CD4-positive, alpha-beta memory T cell (primary cell): ENCODE results near the gene CELSR1. TPM values are rescaled to one million over a fixed set of nuclear protein-coding genes. Genes with fewer than 3 reads are reported as not detected.
A peak's percentile ranks its signal among the peaks of the same experiment; 100 is the strongest.
"Not testable (repeated sequence)": the region's sequence is repeated elsewhere in the genome, so short reads cannot be mapped to it uniquely, and the experiment has no call there.

Experiments
- CTCF ChIA-PET: fragments of 350-600 bp; sonication (Branson Sonifier 250); formaldehyde crosslinking; loops from one replicate; lab custom pipeline; 2021; ENCODE audit warnings: inconsistent platforms; ENCODE audit not compliant: partially characterized antibody; lab: Charles Lee
- POLR2A ChIA-PET: fragments of 350-600 bp; sonication (Branson Sonifier 250); formaldehyde crosslinking; loops from one replicate; lab custom pipeline; 2021; ENCODE audit not compliant: partially characterized antibody; lab: Charles Lee
- DNase-seq, 5 donors: peaks; one replicate each; pipeline versions ENCODE4 v3.0.0 to v3.0.0-alpha.2; 2020 to 2022; ENCODE audit warnings: mixed read lengths in 1 of 5
- H3K27ac ChIP-seq: one replicate; pipeline ENCODE4 v1.7.0; 2013; ENCODE audit warnings: low read depth, low read length
- H3K27me3 ChIP-seq: 2 replicates; pipeline ENCODE4 v1.7.0; 2013; ENCODE audit warnings: mild to moderate bottlenecking, low read length, moderate library complexity; ENCODE audit not compliant: insufficient read depth
- H3K36me3 ChIP-seq: 2 replicates; pipeline ENCODE4 v1.7.0; 2013; ENCODE audit warnings: mild to moderate bottlenecking, low read length, moderate library complexity; ENCODE audit not compliant: insufficient read depth
- H3K4me1 ChIP-seq: 2 replicates; pipeline ENCODE4 v1.7.0; 2013; ENCODE audit warnings: mild to moderate bottlenecking, low read length, moderate library complexity; ENCODE audit not compliant: insufficient read depth
- H3K4me3 ChIP-seq, 2 donors: one replicate each; pipeline ENCODE4 v1.7.0; 2013; ENCODE audit warnings: low read length in 2 of 2, mild to moderate bottlenecking in 1 of 2
- H3K9me3 ChIP-seq, 2 donors: one replicate each; pipeline ENCODE4 v1.7.0; 2013; ENCODE audit warnings: low read length in 2 of 2, control low read depth in 1 of 2; ENCODE audit not compliant: control insufficient read depth in 1 of 2
- H3K27ac Mint-ChIP-seq, 7 donors: one replicate each; pipeline ENCODE4 v1.8.0; 2020 to 2021; ENCODE audit warnings: mixed read lengths in 7 of 7, mild to moderate bottlenecking in 6 of 7, inconsistent platforms in 3 of 7, moderate library complexity in 3 of 7
- H3K27me3 Mint-ChIP-seq, 2 donors: one replicate each; pipeline ENCODE4 v1.8.0; 2020 to 2021; ENCODE audit warnings: mixed read lengths in 2 of 2
- H3K36me3 Mint-ChIP-seq, 2 donors: one replicate each; pipeline ENCODE4 v1.8.0; 2020 to 2021; ENCODE audit warnings: mixed read lengths in 2 of 2, inconsistent platforms in 1 of 2, mild to moderate bottlenecking in 1 of 2
- H3K4me1 Mint-ChIP-seq, 4 donors: one replicate each; pipeline ENCODE4 v1.8.0; 2020 to 2021; ENCODE audit warnings: mixed read lengths in 4 of 4, mild to moderate bottlenecking in 1 of 4
- H3K4me3 Mint-ChIP-seq, 8 donors: one replicate each; pipeline ENCODE4 v1.8.0; 2020 to 2021; ENCODE audit warnings: mixed read lengths in 8 of 8, mild to moderate bottlenecking in 7 of 8, moderate library complexity in 6 of 8, inconsistent platforms in 3 of 8
- H3K9me3 Mint-ChIP-seq, 8 donors: one replicate each; pipeline ENCODE4 v1.8.0; 2020 to 2021; ENCODE audit warnings: mixed read lengths in 8 of 8, mild to moderate bottlenecking in 5 of 8, inconsistent platforms in 3 of 8, moderate library complexity in 1 of 8
- intact Hi-C: fragments of 100-400 bp; cut with micrococcal nuclease; formaldehyde crosslinking; loops from one replicate; pipeline ENCODE4 v1.15.1; 2023
- polyA plus RNA-seq, 2 donors: library from polyadenylated mRNA; unstranded; fragments of 300-500 nt; fragmentation: Illumina TruSeq; gene quantifications; one replicate each; pipeline ENCODE4 v1.2.3, GENCODE V29; 2021
- total RNA-seq, 2 experiments: library from RNA; stranded (reverse); gene quantifications; one replicate each; pipeline ENCODE4 v1.2.3, GENCODE V29; 2021

The CELSR1 gene
- total and polyA plus RNA-seq, 4 experiments from 2014 or later = 0.47 to 1.1 (median 0.81) TPM

DNA sequence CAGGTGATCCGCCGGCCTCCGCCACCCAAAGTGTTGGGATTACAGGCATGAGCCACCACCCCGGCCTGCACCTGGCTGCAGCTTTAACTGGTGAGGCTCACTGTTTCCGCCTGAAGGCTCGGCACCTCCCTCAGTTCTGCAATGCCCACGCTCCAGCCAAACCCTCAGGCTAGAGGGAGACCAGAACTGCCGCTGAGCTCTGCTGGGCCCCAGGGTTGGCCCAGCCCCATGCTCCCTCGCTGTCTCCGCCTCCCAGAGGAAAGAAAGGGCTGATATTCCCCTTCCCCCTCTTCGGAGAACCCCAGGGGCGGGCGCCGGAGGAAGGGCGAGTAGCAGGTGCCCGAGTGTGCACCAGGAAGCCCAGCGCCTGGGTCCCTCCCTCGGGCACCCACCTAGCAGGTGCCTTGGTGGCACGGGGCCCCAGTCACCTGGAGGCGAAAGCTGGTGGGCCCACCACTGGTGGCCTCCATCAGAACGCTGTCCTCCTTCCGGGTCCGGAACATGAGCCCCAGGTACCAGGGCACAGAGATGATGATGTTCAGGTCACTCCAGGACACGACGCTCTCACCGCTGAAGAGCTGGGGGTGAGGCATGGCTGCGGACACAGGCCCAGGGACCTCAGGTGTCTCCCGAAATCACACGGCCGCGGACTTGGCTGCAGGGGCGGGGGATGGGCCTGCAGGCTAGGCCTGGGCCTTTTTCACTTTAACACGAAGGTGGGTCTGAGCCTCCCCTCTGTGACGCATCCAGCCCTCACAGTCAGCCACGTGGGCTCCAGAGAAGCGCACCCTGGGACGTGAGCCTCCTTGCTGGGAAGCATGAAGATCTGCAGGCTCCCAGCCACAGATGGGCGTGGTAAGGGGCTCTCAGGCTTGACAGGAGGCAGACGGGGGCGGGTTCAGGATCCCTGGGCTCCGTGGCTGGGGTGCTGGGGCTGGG is 128.6 kb downstream of the CELSR1 start:
- H3K36me3 Mint-ChIP-seq = no peaks in the 10 kb centered on the region
- DNase-seq = no peak
- no peaks in the 10 kb centered on the region for H3K36me3 ChIP-seq
- no peaks in the 10 kb centered on the region for H3K9me3 ChIP-seq
- H3K27ac ChIP-seq = no peak overlapping the region
- H3K27ac Mint-ChIP-seq = no peak overlapping the region
- no peaks in the 10 kb centered on the region for H3K4me1 ChIP-seq
- ChIA-PET POLR2A (no interaction called here), CTCF (no interaction called here)
- intact Hi-C loops = no loop called here
- peaks cover 0 to 3% (median 1%) of the 10 kb centered on the region in 4 donors for H3K4me1 Mint-ChIP-seq
- no peak overlapping the region for H3K4me3 Mint-ChIP-seq
- no peak overlapping the region for H3K4me3 ChIP-seq
- H3K9me3 Mint-ChIP-seq = no peaks in the 10 kb centered on the region
- peaks cover 0 to 5% of the 10 kb centered on the region in 2 donors for H3K27me3 Mint-ChIP-seq
- H3K27me3 ChIP-seq = no peaks in the 10 kb centered on the region

DNA sequence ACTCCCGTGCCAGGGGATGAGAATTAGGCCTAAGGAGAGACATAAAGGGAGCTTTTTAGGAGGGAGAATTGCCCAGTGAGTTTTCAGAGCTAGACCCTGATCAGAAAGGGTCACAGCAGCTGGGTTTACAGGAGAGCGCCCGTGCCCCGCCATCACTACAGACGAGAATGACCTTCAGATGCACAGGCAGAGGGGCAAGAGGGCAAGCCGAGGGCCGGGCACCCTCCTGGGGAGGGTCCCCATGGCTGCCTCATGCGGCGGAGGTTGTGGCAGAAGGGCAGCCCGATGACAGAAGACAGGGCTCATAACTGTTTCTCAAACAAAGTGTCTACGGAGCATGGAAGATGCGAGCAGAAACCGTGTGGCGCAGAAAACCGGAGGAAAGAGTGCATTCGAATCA is 129.7 kb downstream of the CELSR1 start:
- intact Hi-C loops = no loop called here
- Histone ChIP-seq H3K4me1 (no peaks in the 10 kb centered on the region), H3K36me3 (no peaks in the 10 kb centered on the region), H3K27me3 (no peaks in the 10 kb centered on the region), H3K4me3 (no peak overlapping the region), H3K9me3 (no peaks in the 10 kb centered on the region), H3K27ac (no peak overlapping the region)
- Mint-ChIP-seq H3K27me3 (peaks cover 0 to 2% of the 10 kb centered on the region in 2 donors), H3K9me3 (no peaks in the 10 kb centered on the region), H3K27ac (no peak overlapping the region), H3K4me3 (no peak overlapping the region), H3K4me1 (peaks cover 1 to 3% (median 2%) of the 10 kb centered on the region in 4 donors), H3K36me3 (no peaks in the 10 kb centered on the region)
- CTCF ChIA-PET = no interaction called here
- DNase-seq = no peak
- POLR2A ChIA-PET = no interaction called here

GRCh38 chr22:46406791-46407190 is 130.6 kb downstream of the CELSR1 start:
- Histone ChIP-seq H3K4me3 (no peak overlapping the region), H3K9me3 (no peaks in the 10 kb centered on the region), H3K4me1 (no peaks in the 10 kb centered on the region), H3K27ac (no peak overlapping the region), H3K27me3 (no peaks in the 10 kb centered on the region), H3K36me3 (no peaks in the 10 kb centered on the region)
- ChIA-PET POLR2A (no interaction called here), CTCF (no interaction called here)
- Mint-ChIP-seq H3K9me3 (no peaks in the 10 kb centered on the region), H3K4me1 (peaks cover 1 to 6% (median 2%) of the 10 kb centered on the region in 4 donors), H3K4me3 (no peak overlapping the region), H3K27me3 (no peaks in the 10 kb centered on the region), H3K36me3 (no peaks in the 10 kb centered on the region), H3K27ac (no peak overlapping the region)
- DNase-seq = no peak
- intact Hi-C loops = no loop called here

DNA sequence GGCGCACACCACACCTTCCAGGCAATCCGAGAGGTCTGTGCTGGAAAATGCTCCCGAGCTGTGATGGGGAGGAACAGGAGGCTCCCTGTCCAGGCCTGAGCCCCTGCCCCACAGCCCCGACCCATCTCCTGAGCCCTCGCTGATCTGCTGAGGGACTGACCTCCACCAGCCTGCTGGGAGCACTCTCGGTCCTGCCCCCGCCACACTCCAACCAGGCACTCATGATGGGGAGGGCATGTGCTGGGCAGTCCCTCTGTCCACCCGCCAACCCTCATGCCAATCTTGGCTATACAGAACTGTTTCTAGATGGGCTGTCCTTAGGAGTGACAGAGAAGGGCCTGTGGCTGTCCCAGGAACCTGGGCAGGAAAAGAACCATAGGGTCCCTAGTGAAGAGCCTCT is 131.1 kb downstream of the CELSR1 start:
- Histone ChIP-seq H3K27ac (no peak overlapping the region), H3K4me1 (no peaks in the 10 kb centered on the region), H3K4me3 (no peak overlapping the region), H3K27me3 (no peaks in the 10 kb centered on the region), H3K9me3 (no peaks in the 10 kb centered on the region), H3K36me3 (no peaks in the 10 kb centered on the region)
- Mint-ChIP-seq H3K27ac (no peak overlapping the region), H3K9me3 (no peaks in the 10 kb centered on the region), H3K4me1 (peaks cover 1 to 6% (median 2%) of the 10 kb centered on the region in 4 donors), H3K4me3 (no peak overlapping the region), H3K27me3 (no peaks in the 10 kb centered on the region), H3K36me3 (no peaks in the 10 kb centered on the region)
- no peak for DNase-seq
- ChIA-PET POLR2A (no interaction called here), CTCF (no interaction called here)
- intact Hi-C loops = no loop called here

- intact Hi-C loops = no loop called here
- H3K27ac Mint-ChIP-seq = no peak overlapping the region
- Histone ChIP-seq H3K9me3 (no peaks in the 10 kb centered on the region), H3K27me3 (no peaks in the 10 kb centered on the region), H3K27ac (no peak overlapping the region), H3K4me1 (no peaks in the 10 kb centered on the region), H3K36me3 (no peaks in the 10 kb centered on the region), H3K4me3 (no peak overlapping the region)
- H3K9me3 Mint-ChIP-seq = no peaks in the 10 kb centered on the region
- H3K36me3 Mint-ChIP-seq = no peaks in the 10 kb centered on the region
- ChIA-PET CTCF (interaction anchor here (1.2 kb wide), 1 partner anchor 38 kb away, joined by 3 read pairs; no protein-coding TSS in a partner anchor), POLR2A (no interaction called here)
- peaks cover 1 to 6% (median 2%) of the 10 kb centered on the region in 4 donors for H3K4me1 Mint-ChIP-seq
- H3K27me3 Mint-ChIP-seq = no peaks in the 10 kb centered on the region
- no peak overlapping the region for H3K4me3 Mint-ChIP-seq
- no peak for DNase-seq
Measured at GRCh38 chr22:46405901-46406300, 131.5 kb downstream of the CELSR1 start.

DNA sequence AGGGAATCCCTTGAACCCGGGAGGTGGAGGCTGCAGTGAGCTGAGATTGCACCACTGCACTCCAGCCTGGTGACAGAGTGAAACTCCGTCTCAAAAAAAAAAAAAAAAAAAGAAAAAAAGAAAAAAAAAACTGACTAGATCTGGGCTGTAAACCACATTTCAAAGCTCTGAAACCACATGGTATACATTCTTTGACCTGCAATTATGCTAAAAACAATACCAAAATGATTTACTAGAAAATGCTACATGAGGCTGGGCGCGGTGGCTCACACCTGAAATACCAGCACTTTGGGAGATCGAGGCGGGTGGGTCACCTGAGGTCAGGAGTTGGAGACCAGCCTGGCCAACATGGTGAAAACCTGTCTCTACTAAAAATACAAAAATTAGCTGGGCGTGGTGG is 133.5 kb downstream of the CELSR1 start:
- H3K27ac ChIP-seq, H3K4me3 ChIP-seq, H3K4me1 Mint-ChIP-seq, POLR2A ChIA-PET, H3K9me3 Mint-ChIP-seq, H3K27me3 ChIP-seq, H3K36me3 ChIP-seq, H3K36me3 Mint-ChIP-seq, H3K9me3 ChIP-seq, H3K4me1 ChIP-seq, CTCF ChIA-PET, intact Hi-C loops, H3K27me3 Mint-ChIP-seq, H3K4me3 Mint-ChIP-seq: not testable (repeated sequence)
- peak in 1 of 5 donors; percentile 7 for DNase-seq
- H3K27ac Mint-ChIP-seq = peak overlapping the region in 1 of 7 donors; percentile 30

DNA sequence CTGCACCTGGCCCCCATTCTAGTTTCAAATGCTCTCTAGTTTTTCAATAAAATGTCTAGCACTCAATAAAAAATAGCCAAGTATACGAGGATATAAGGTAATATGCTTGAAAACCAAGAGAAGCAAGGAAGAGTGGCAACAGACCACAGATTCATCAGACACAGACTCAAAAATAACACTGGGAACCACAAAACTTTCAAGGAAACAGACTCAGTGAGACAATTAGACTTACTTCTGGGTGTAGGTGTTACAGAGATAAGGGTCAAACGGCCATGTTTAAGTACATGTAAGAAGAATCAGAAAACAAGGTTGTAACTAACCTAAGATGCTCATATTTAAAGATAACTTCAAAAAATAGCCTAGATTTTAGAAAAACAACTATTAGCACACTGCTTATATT is 134.9 kb downstream of the CELSR1 start:
- H3K36me3 Mint-ChIP-seq = no peaks in the 10 kb centered on the region
- ChIA-PET CTCF (no interaction called here), POLR2A (no interaction called here)
- Histone ChIP-seq H3K27me3 (no peaks in the 10 kb centered on the region), H3K4me1 (no peaks in the 10 kb centered on the region), H3K27ac (no peak overlapping the region), H3K9me3 (no peaks in the 10 kb centered on the region), H3K36me3 (no peaks in the 10 kb centered on the region), H3K4me3 (no peak overlapping the region)
- H3K9me3 Mint-ChIP-seq = no peaks in the 10 kb centered on the region
- intact Hi-C loops = no loop called here
- H3K4me3 Mint-ChIP-seq = no peak overlapping the region
- peaks cover 1 to 6% (median 2%) of the 10 kb centered on the region in 4 donors for H3K4me1 Mint-ChIP-seq
- no peaks in the 10 kb centered on the region for H3K27me3 Mint-ChIP-seq
- no peak for DNase-seq
- no peak overlapping the region for H3K27ac Mint-ChIP-seq
